GM19328 (cell line): ENCODE data around the gene TEK.

ENCODE experiments used
- ATAC-seq: cut with Tn5 transposase; IDR thresholded peaks from one replicate; pipeline ENCODE4 v1.9.1; 2021; ENCODE audit warnings: mild to moderate bottlenecking, moderate library complexity; ENCODE audit not compliant: unreplicated experiment

Gene TEK

GRCh38 chr9:27176971-27177370 is 67.9 kb downstream of the TEK start:
- no peak for ATAC-seq

DNA sequence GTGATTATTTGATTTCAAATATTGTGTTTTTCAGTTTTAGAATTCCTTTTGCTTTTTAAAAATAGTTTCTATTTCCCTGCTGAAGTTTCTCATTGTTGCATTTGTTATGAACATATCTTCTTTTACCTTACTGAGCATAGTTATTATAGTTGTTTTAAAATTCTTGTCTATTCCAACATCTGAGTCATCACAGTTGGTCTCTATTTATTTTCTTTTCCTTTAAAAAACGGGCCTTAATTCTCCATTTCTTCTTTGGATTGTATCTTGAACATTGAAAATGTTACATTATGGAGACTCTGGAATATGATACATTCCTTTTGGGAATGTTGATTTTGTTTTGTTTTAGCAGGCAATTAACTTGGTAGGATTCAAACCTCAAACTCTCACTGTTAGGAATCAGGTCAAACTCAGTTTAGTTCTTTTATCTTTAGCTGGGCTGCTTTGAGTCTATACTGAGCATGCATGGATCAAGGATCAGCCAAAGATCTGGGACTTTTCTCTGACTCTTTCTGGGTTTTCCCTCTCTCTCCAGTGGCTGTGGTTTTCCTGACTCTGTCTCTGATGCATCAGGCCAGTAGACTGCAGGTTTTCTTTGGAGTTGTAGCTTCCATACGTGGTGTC is 70.3 kb downstream of the TEK start:
- no peak for ATAC-seq

- ATAC-seq = no peak
Measured at GRCh38 chr9:27181381-27181780, 72.4 kb downstream of the TEK start.

- ATAC-seq = no peak
Measured at GRCh38 chr9:27182421-27182820, 73.4 kb downstream of the TEK start.

DNA sequence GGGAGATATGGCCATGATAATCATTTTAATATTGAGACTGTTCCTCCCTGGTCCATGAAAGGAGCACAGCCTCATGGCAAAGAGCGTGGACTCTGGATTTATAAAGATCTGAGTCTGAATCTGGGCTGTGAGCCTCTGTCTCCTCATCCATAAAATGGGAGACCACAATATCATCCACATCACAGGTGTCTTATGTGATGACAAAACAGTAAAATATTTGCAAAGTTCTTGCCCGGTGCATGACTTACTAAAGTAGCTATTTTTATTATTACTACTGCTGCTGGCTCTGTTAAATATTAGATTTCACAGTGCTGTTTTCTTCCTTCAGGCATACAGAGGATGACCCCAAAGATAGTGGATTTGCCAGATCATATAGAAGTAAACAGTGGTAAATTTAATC is 74.1 kb downstream of the TEK start:
- ATAC-seq = no peak

- no peak for ATAC-seq
Measured at GRCh38 chr9:27183701-27184100, 74.7 kb downstream of the TEK start.

GRCh38 chr9:27184556-27185351 is 75.7 kb downstream of the TEK start:
- ATAC-seq = no peak

- ATAC-seq = no peak
Measured at GRCh38 chr9:27188426-27188825, 79.4 kb downstream of the TEK start.

DNA sequence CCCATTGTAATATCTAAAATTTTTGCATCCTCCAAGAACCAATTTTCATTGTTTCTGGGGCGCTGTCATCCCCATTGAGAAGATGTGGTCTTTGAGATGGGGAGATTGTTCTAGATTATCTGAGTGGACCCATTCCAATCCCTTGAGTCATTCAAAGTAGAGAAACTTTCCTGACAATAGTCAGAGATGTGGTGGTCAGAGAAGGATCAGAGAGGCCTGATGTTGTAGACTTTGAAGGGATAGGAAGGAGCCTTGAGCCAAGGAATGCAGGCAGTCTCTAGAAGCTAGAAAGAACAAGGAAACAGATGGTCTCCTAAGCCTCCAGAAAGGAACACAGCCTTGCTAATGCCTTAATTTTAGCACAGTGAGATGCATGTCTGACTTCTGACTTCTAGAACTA is 80.4 kb downstream of the TEK start:
- ATAC-seq = no peak

DNA sequence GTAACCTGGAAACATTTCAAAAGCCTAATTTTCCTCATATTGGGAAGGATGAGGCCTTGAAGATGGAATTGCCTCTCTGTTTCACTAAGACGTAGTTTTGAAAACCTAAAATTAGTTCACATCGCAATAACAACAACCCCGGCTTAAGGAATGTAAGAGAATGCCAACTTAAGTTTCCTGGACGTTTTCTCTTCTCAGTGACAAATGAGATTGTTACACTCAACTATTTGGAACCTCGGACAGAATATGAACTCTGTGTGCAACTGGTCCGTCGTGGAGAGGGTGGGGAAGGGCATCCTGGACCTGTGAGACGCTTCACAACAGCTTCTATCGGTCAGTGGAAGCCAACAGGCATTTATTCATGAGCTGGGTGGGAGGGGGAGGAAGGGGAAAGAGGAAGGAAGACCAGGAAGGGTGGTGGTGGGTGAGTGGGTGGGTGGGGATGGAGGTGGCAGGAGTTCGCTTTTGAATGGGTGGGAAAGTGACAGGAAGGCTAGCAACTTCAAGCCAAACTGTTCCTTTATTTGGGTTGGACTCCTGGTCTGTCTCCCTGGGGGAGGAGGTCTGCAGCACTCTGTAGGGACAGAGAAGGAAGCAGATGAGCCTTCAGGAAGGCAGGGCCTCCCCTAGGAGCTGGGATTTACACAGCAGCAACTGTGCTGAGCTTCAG is 83.4 kb downstream of the TEK start:
- ATAC-seq = no peak

- no peak for ATAC-seq
Measured at GRCh38 chr9:27193886-27194285, 84.9 kb downstream of the TEK start.

GRCh38 chr9:27194401-27195091 is 85.5 kb downstream of the TEK start:
- ATAC-seq = no peak

DNA sequence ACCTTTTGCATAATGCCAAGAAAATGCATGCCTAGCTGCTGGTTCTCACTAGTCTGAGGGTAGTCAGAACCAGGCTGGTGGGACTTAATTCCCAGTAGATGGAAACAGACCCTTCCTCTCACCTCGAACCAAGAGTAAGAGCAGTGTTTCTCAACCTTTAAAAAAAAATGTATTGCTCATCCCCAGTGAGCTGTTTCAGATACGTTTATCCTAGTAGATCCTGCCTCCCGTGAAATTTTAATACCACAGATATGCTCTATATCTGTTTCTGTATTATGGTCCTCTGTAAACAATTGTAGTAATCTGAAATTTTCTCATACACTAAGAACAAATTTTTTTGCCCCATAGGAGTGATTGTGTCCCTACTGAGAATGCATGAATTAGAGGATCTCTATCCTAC is 86.2 kb downstream of the TEK start:
- no peak for ATAC-seq

GRCh38 chr9:27196383-27196782 is 87.4 kb downstream of the TEK start:
- no peak for ATAC-seq

- ATAC-seq = no peak
Measured at GRCh38 chr9:27198190-27198589, 89.2 kb downstream of the TEK start.

DNA sequence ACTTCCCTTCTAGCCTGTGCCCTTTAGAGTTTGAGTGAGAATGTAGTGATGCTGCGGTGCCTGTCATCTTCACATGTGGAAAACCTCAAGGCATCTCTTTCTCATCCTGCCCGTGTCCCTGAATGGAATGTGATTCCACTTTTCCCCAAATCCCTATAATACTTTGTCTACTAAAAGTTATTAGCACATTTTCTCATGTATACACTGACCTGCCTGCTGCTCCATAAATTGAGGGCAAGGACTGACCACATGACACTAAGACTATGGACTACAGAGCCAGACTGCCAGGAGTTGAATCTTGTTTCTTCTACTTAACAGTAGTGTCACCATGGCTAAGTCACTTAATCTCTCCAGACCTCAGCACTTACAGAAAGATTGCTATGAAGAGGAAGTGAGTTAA is 93.0 kb downstream of the TEK start:
- no peak for ATAC-seq

GRCh38 chr9:27203783-27204182 is 94.8 kb downstream of the TEK start:
- no peak for ATAC-seq

GRCh38 chr9:27204578-27204977 is 95.6 kb downstream of the TEK start:
- no peak for ATAC-seq

DNA sequence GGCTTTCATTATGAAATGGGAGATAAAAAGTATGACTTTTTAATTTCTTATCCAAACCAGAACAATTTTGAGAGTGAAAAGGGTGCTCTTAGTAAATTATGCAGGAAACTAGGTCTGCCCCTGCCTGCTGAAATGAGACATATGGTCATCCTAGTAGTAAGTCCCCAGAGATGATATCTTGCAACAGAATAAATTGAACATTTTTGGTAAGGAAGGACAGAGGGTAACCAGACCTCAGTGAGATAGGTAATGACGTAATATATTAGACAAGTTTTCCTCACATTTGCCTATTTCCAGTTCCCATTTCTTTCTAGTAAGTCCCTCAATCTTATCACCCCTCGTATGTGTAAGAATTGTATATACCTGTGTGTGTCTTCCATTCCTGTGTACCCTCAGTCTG is 96.2 kb downstream of the TEK start:
- ATAC-seq = no peak

GRCh38 chr9:27206041-27206440 is 97.0 kb downstream of the TEK start:
- no peak for ATAC-seq

DNA sequence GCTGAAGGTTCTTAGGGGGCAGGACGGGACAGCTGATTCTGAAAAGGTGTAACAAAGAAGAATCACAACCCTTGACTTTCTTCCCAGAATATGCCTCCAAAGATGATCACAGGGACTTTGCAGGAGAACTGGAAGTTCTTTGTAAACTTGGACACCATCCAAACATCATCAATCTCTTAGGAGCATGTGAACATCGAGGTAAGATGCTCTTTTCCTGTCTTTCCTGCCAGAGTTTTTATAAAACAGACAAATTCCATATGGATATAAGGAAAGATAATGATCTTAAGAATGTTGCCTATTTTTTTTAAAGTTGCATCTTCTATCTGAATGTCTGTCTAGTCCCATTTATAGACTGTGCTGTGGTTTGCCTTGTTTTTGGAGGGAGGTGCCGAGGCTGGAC is 100.0 kb downstream of the TEK start:
- ATAC-seq = no peak

DNA sequence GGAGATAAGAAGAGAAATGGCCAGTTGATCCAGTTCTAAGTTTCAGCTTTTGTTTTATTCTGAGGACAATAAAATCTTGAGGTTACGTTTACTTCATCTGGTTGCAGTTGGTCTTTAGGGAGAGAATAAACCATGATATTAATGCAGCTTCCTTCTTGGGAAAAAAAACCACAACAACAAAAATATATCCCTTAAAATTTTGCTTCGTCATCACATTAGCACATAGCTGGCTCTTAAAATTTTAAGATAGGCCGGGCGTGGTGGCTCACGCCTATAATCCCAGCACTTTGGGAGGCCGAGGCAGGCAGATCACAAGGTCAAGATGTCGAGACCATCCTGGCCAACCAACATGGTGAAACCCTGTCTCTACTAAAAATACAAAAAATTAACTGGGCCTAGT is 101.6 kb downstream of the TEK start:
- ATAC-seq = no peak
